ENCODE data around the gene MSI2. TPM values are rescaled to one million over a fixed set of nuclear protein-coding genes. Genes with fewer than 3 reads are reported as not detected.

MSI2 gene
- total and polyA plus RNA-seq, 2 donors (not counting 3 experiments of a cell fraction or from before 2014, with no cell fraction given), result 20.9 to 59.3 TPM

DNA sequence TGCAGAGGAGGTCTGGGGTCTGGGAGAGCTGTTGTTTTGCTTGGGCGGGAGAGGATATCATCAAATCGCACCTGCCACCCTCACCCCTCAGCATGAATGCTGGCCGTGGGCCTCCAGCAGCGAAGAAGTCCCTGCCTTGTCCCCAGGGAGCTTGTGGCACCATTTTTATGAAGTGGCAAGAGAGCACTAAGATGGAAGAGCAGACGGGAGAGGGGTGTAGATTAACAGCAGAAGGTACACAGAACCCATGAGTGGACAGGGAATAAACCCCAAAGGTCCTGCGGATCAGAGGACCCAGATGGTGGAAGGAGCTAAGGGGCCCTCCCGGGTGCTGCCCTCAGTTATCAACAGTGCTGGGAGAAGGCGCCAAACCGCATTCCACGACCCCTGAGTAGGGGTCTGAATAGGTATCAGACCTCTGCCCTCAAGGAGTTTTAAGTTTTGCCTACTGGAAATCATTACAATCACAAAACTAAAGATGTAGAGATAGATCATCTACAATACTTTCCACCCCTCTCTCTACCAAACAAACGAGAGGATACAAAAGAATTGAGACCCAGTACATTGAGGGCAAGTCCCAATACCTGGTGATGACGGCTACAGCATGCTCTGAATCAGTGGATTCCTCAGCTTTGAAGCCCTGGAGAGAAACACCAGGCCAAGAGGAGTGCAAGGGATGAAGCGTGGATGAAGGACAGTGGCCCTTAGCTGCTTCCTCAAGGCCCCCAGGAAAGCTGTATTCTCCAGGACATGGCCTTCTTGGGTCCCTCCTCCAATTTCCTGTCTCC lies 428.6 kb downstream of the MSI2 start:
- dilution Hi-C loops (cut with MboI; ENCODE audit: extremely low pct_ligation_motif_present, low sequenced_read_pairs), result no loop called here
- no peak overlapping the region for H2AFZ ChIP-seq (ENCODE audit: low read depth, low read length)
- intact Hi-C loops (cut with micrococcal nuclease), result loop anchor here (5.0 kb wide), 1 partner anchor 97 kb away; no protein-coding TSS in a partner anchor
- no peak overlapping the region for H3K4me2 ChIP-seq (ENCODE audit: insufficient read depth, low read length)
- H3K4me3 ChIP-seq (replicated peaks in 1 of 3; ENCODE audit: insufficient read depth in 1 of 3, low read depth in 1 of 3, low read length in 3 of 3), result no peak overlapping the region
- DNase-seq (ENCODE audit: low read depth, low spot score) (no peak), FAIRE-seq (no peak)
- ChIA-PET POLR2A (no interaction called here), CTCF (interaction anchor here (0.6 to 1.8 kb wide), 3 partner anchors 13 to 442 kb away, joined by 3 to 5 read pairs (median 4); no protein-coding TSS in a partner anchor)
- H3K36me3 ChIP-seq (ENCODE audit: control insufficient read depth in 2 of 2, extremely low read depth in 1 of 2, insufficient read depth in 2 of 2, low read length in 2 of 2), result no peaks in the 10 kb centered on the region
- no peaks in the 10 kb centered on the region for H4K20me1 ChIP-seq (replicated peaks; ENCODE audit: control insufficient read depth, extremely low read depth, insufficient read depth, low read length)
- no peak overlapping the region for H3K9ac ChIP-seq (replicated peaks; ENCODE audit: extremely low read depth, insufficient read depth, low read length)
- H3K27ac ChIP-seq (ENCODE audit: insufficient read depth, low read depth, low read length), result no peak overlapping the region
- H3K79me2 ChIP-seq (ENCODE audit: control insufficient read depth, insufficient read depth, low read length), result no peaks in the 10 kb centered on the region
- no peaks in the 10 kb centered on the region for H3K27me3 ChIP-seq (ENCODE audit: control insufficient read depth in 2 of 2, insufficient read depth in 2 of 2, low read length in 2 of 2)
- TF ChIP-seq POLR2AphosphoS5 (IDR thresholded peaks at IDR 0.05; ENCODE audit: insufficient read depth, low read depth, low read length), result no peak
- no peak for TF ChIP-seq JUN (IDR thresholded peaks at IDR 0.05; ENCODE audit: borderline replicate concordance, insufficient read depth, insufficient read length, low read depth)
- H3K9me1 ChIP-seq (replicated peaks; ENCODE audit: control insufficient read depth, extremely low read depth, insufficient read depth, low read length), result no peaks in the 10 kb centered on the region
- H3K4me1 ChIP-seq (ENCODE audit: control insufficient read depth, extremely low read depth, insufficient read depth, low read length), result no peaks in the 10 kb centered on the region
- no TSS peak for BruUV-seq (replicated peaks)
- H3K9me3 ChIP-seq (replicated peaks; ENCODE audit: control insufficient read depth, insufficient read depth, low read length), result no peaks in the 10 kb centered on the region

DNA sequence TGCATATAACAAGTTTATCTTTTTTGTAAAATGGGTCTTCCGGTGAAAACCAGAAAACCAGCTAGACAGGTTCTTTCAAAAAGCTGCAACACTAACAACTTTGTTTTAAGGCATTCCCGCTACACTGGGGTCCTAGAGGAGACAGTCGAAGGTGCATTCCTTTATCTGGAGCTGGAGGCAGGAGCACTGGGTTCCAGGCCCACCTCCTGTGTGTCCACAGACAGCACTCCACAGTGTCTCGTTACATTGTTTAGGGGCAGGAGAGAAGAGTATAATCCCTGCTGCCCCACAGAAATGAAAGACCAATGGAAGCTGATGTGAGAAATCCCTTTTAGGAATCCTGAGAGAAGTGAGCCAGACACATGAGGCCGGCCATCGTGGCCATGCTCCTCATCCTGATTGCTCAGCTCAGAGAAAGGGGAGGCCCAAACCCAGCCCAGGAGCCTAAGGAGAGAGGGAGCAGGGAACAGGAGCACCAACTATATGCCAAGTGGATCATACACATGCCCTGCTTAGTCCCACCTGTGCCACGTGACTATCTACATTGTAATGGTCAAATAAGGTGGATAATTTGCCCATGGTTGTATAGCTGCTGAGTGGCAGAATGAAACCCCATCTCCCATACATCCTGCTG lies 429.3 kb downstream of the MSI2 start:
- no peaks in the 10 kb centered on the region for H3K79me2 ChIP-seq (ENCODE audit: control insufficient read depth, insufficient read depth, low read length)
- H3K27ac ChIP-seq (ENCODE audit: insufficient read depth, low read depth, low read length), result no peak overlapping the region
- H3K36me3 ChIP-seq (ENCODE audit: control insufficient read depth in 2 of 2, extremely low read depth in 1 of 2, insufficient read depth in 2 of 2, low read length in 2 of 2), result no peaks in the 10 kb centered on the region
- DNase-seq (ENCODE audit: low read depth, low spot score), result no peak
- no peak overlapping the region for H3K4me2 ChIP-seq (ENCODE audit: insufficient read depth, low read length)
- no peaks in the 10 kb centered on the region for H4K20me1 ChIP-seq (replicated peaks; ENCODE audit: control insufficient read depth, extremely low read depth, insufficient read depth, low read length)
- TF ChIP-seq JUN (IDR thresholded peaks at IDR 0.05; ENCODE audit: borderline replicate concordance, insufficient read depth, insufficient read length, low read depth) (no peak), MYC (IDR thresholded peaks at IDR 0.05; ENCODE audit: low read depth, low read length) (no peak), GATA2 (IDR thresholded peaks at IDR 0.05; ENCODE audit: insufficient read depth, insufficient read length, low read depth, low read length) (no peak), FOS (IDR thresholded peaks at IDR 0.05; ENCODE audit: borderline replicate concordance, insufficient read depth, low read length) (no peak), POLR2A (IDR thresholded peaks at IDR 0.05; ENCODE audit: low read depth, low read length) (no peak), POLR2AphosphoS5 (IDR thresholded peaks at IDR 0.05; ENCODE audit: insufficient read depth, low read depth, low read length) (no peak), EZH2 (IDR thresholded peaks at IDR 0.05; ENCODE audit: borderline replicate concordance, low read depth, low read length, severe bottlenecking) (no peak)
- TF ChIP-seq, protein P1, sequence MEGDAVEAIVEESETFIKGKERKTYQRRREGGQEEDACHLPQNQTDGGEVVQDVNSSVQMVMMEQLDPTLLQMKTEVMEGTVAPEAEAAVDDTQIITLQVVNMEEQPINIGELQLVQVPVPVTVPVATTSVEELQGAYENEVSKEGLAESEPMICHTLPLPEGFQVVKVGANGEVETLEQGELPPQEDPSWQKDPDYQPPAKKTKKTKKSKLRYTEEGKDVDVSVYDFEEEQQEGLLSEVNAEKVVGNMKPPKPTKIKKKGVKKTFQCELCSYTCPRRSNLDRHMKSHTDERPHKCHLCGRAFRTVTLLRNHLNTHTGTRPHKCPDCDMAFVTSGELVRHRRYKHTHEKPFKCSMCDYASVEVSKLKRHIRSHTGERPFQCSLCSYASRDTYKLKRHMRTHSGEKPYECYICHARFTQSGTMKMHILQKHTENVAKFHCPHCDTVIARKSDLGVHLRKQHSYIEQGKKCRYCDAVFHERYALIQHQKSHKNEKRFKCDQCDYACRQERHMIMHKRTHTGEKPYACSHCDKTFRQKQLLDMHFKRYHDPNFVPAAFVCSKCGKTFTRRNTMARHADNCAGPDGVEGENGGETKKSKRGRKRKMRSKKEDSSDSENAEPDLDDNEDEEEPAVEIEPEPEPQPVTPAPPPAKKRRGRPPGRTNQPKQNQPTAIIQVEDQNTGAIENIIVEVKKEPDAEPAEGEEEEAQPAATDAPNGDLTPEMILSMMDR (IDR thresholded peaks at IDR 0.05; ENCODE audit: extremely low read depth in 1 of 2, insufficient read depth in 1 of 2, low read depth in 1 of 2, low read length in 2 of 2), result no peak
- TF ChIP-seq, protein P2, sequence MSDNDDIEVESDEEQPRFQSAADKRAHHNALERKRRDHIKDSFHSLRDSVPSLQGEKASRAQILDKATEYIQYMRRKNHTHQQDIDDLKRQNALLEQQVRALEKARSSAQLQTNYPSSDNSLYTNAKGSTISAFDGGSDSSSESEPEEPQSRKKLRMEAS (IDR thresholded peaks at IDR 0.05; ENCODE audit: insufficient read depth, insufficient read length), result no peak
- FAIRE-seq, result no peak
- no peaks in the 10 kb centered on the region for H3K9me3 ChIP-seq (replicated peaks; ENCODE audit: control insufficient read depth, insufficient read depth, low read length)
- POLR2A ChIA-PET, result no interaction called here
- no peaks in the 10 kb centered on the region for H3K4me1 ChIP-seq (ENCODE audit: control insufficient read depth, extremely low read depth, insufficient read depth, low read length)
- no peaks in the 10 kb centered on the region for H3K9me1 ChIP-seq (replicated peaks; ENCODE audit: control insufficient read depth, extremely low read depth, insufficient read depth, low read length)
- H3K9ac ChIP-seq (replicated peaks; ENCODE audit: extremely low read depth, insufficient read depth, low read length), result no peak overlapping the region
- H2AFZ ChIP-seq (ENCODE audit: low read depth, low read length), result no peak overlapping the region
- dilution Hi-C loops (cut with MboI; ENCODE audit: extremely low pct_ligation_motif_present, low sequenced_read_pairs) (no loop called here), intact Hi-C loops (cut with micrococcal nuclease) (loop anchor here (5.0 kb wide), 1 partner anchor 97 kb away; no protein-coding TSS in a partner anchor)
- no TSS peak for BruUV-seq (replicated peaks)
- no peak overlapping the region for H3K4me3 ChIP-seq (replicated peaks in 1 of 3; ENCODE audit: insufficient read depth in 1 of 3, low read depth in 1 of 3, low read length in 3 of 3)
- H3K27me3 ChIP-seq (ENCODE audit: control insufficient read depth in 2 of 2, insufficient read depth in 2 of 2, low read length in 2 of 2), result no peaks in the 10 kb centered on the region
- CTCF ChIA-PET, result interaction anchor here (0.6 to 1.8 kb wide), 3 partner anchors 14 to 443 kb away, joined by 3 to 5 read pairs (median 4); no protein-coding TSS in a partner anchor

Measured in endothelial cell of umbilical vein (primary cell).